ENCODE measurements around the gene EFNB1.

- TF ChIP-seq CTCF (IDR thresholded peaks at IDR 0.05), result no peak
- TF ChIP-seq EZH2 (IDR thresholded peaks at IDR 0.05; ENCODE audit: borderline replicate concordance, insufficient read depth, low read depth, low read length, poor library complexity, severe bottlenecking), result no peak
These were observed 38.9 kb upstream of the EFNB1 start for GRCh38 chrX:68789966-68790365.
